Nephron (organoid): ENCODE data around the gene TEKT3.

Experiments
- H3K27ac Mint-ChIP-seq, 3 experiments: 2 replicates each; pipeline ENCODE4 v1.8.0; 2020; ENCODE audit warnings: mixed read lengths in 3 of 3, mild to moderate bottlenecking in 2 of 3, moderate library complexity in 1 of 3
- H3K27me3 Mint-ChIP-seq: 2 replicates; pipeline ENCODE4 v1.8.0; 2021; ENCODE audit warnings: low read depth, mild to moderate bottlenecking, moderate library complexity, mixed read lengths
- H3K36me3 Mint-ChIP-seq: 2 replicates; pipeline ENCODE4 v1.8.0; 2020; ENCODE audit warnings: low read depth, mixed read lengths
- H3K4me1 Mint-ChIP-seq: 2 replicates; pipeline ENCODE4 v1.8.0; 2020; ENCODE audit warnings: mixed read lengths
- H3K4me3 Mint-ChIP-seq, 3 experiments: 2 replicates each; pipeline ENCODE4 v1.8.0; 2020; ENCODE audit warnings: mild to moderate bottlenecking in 3 of 3, mixed read lengths in 3 of 3, moderate library complexity in 2 of 3
- H3K9me3 Mint-ChIP-seq: 2 replicates; pipeline ENCODE4 v1.8.0; 2020; ENCODE audit warnings: mixed read lengths
- CTCF ChIP-seq, 3 experiments: fragments of 200-600 bp; sonication (generic); IDR thresholded peaks; one replicate each; pipeline ENCODE4 v1.5.0; 2021; ENCODE audit warnings: antibody characterized with exemption in 3 of 3; ENCODE audit not compliant: unreplicated experiment in 3 of 3

Gene TEKT3

DNA sequence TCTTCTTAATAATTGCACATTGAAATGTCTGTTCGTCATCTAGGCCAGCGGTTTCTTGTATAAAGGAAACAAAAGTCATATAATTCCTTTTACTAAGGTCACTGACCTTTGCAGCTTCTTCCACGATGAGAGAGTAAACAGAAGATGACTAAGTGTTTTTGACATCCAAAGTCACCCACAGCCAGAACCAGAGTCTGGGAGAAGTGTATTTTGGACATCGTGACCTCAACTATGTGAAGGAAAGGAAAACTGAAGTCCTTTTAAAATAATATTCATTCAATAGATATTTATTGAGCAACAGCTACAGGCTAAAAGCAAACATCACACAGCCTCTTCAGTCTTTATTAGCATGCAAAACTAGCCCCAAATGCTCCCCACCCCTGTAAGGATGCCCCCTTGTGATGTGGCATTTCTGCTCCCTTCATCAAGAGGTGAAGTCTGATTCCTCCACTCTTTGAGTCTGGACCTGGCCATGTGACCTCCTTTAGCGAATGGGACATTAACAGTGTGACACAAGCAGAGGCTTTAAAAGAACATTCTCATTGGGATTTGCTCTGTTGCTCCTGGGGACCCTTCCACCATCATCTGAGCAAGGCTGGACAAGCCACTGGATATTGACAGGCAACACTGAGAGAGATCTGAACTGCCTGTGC lies 68.1 kb downstream of the TEKT3 start:
- Mint-ChIP-seq H3K27ac (no peak overlapping the region), H3K36me3 (no peaks in the 10 kb centered on the region), H3K4me1 (peaks cover 16% of the 10 kb centered on the region), H3K27me3 (peaks cover 16% of the 10 kb centered on the region), H3K9me3 (peaks cover 6% of the 10 kb centered on the region), H3K4me3 (no peak overlapping the region)
- TF ChIP-seq CTCF (IDR thresholded peaks at IDR 0.05; ENCODE audit: unreplicated experiment in 3 of 3), result no peak

DNA sequence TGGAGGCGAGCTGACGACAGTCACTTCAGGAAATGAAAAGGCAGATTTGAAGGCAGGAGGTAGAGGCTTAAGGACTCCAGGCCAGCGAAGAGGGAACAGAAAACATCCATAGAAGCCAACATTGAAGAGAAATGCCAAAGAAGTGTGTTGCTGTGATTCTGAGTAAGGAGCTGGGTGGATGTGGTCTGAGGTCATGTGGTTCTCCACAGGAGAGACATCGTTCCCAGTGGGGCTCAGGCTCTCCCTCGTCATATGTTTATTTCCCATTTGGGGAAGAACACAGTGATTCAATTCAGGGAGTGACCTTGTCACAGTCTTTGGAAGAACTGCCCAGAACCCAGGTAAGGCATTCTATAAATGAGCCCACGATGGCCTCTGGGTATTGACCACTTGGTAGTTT lies 69.7 kb downstream of the TEKT3 start:
- Mint-ChIP-seq H3K4me1 (peaks cover 21% of the 10 kb centered on the region), H3K36me3 (no peaks in the 10 kb centered on the region), H3K9me3 (peaks cover 6% of the 10 kb centered on the region), H3K27ac (no peak overlapping the region), H3K4me3 (no peak overlapping the region), H3K27me3 (peaks cover 19% of the 10 kb centered on the region)
- TF ChIP-seq CTCF (IDR thresholded peaks at IDR 0.05; ENCODE audit: unreplicated experiment in 3 of 3), result no peak

GRCh38 chr17:15270628-15271381 lies 70.6 kb downstream of the TEKT3 start:
- no peak overlapping the region for H3K4me3 Mint-ChIP-seq
- TF ChIP-seq CTCF (IDR thresholded peaks at IDR 0.05; ENCODE audit: unreplicated experiment in 3 of 3), result no peak
- no peak overlapping the region for H3K27ac Mint-ChIP-seq
- peaks cover 28% of the 10 kb centered on the region for H3K4me1 Mint-ChIP-seq
- peaks cover 27% of the 10 kb centered on the region for H3K27me3 Mint-ChIP-seq
- H3K36me3 Mint-ChIP-seq, result no peaks in the 10 kb centered on the region
- H3K9me3 Mint-ChIP-seq, result peaks cover 6% of the 10 kb centered on the region

- Mint-ChIP-seq H3K27me3 (peaks cover 37% of the 10 kb centered on the region), H3K36me3 (no peaks in the 10 kb centered on the region), H3K4me3 (no peak overlapping the region), H3K4me1 (peaks cover 39% of the 10 kb centered on the region), H3K27ac (no peak overlapping the region), H3K9me3 (peaks cover 6% of the 10 kb centered on the region)
- no peak for TF ChIP-seq CTCF (IDR thresholded peaks at IDR 0.05; ENCODE audit: unreplicated experiment in 3 of 3)
Observed at GRCh38 chr17:15269780-15270089, 71.7 kb downstream of the TEKT3 start.

DNA sequence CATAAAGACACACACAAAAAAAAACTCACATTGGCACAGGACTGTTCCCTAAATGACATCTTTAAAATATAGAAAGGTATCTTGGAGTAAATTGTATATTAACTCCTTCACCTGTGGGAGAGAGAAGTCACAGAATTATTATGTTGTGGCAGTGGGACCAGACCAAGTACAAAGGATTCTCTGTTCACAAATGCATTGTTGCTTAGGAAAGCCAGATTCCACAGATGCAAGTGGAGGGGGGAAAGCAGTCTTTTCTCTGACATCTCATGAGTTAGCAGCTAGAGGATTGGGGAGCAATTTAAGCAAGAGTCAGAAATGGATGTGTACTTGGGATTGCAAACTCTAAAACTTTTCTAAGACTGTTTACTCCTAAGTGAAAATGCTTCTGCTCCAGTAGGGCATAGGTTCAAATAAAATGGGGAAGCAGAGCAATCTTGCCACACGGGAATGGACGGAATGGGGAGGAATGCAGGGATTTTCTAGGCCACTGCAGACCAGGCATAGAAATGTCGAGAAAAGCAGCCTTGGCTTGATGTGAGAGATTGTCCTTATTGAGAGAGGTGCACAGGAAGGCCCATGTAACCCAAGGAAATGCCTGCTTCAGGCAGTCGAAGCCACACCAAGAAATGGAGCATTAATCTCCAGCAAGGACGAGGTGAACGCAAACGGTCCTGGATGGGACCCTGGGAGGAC lies 72.2 kb downstream of the TEKT3 start:
- H3K4me3 Mint-ChIP-seq, result no peak overlapping the region
- H3K27ac Mint-ChIP-seq, result peak overlapping the region in 2 of 3 experiments; percentile 13 to 71
- H3K4me1 Mint-ChIP-seq, result peaks cover 44% of the 10 kb centered on the region
- H3K9me3 Mint-ChIP-seq, result peaks cover 3% of the 10 kb centered on the region
- H3K27me3 Mint-ChIP-seq, result peaks cover 42% of the 10 kb centered on the region
- no peaks in the 10 kb centered on the region for H3K36me3 Mint-ChIP-seq
- TF ChIP-seq CTCF (IDR thresholded peaks at IDR 0.05; ENCODE audit: unreplicated experiment in 3 of 3), result no peak
